H9 (cell line): Measurements from ENCODE around the gene FCGR1A. TPM values are rescaled to one million over a fixed set of nuclear protein-coding genes. Genes with fewer than 3 reads are reported as not detected.
"Not testable (repeated sequence)": the region's sequence is repeated elsewhere in the genome, so short reads cannot be mapped to it uniquely, and the experiment has no call there.

Experiments used
- DNase-seq: peaks from one replicate; pipeline ENCODE4 v3.0.0-alpha.2; 2017
- H2AFZ ChIP-seq: one replicate; pipeline ENCODE4 v1.6.1; 2013; ENCODE audit warnings: mild to moderate bottlenecking, low read length, control low read depth, moderate library complexity
- H2AK5ac ChIP-seq: 2 replicates; pipeline ENCODE4 v1.6.1; 2013; ENCODE audit warnings: low read length, control low read depth, mixed read lengths; ENCODE audit not compliant: insufficient read length
- H2BK120ac ChIP-seq: one replicate; pipeline ENCODE4 v1.6.1; 2013; ENCODE audit warnings: low read depth, mild to moderate bottlenecking, low read length, control low read depth, inconsistent platforms; ENCODE audit not compliant: poor library complexity, severe bottlenecking
- H2BK12ac ChIP-seq: 2 replicates; pipeline ENCODE4 v1.6.1; 2013; ENCODE audit warnings: low read length, control low read depth, mixed read lengths, low read depth; ENCODE audit not compliant: insufficient read length
- H2BK15ac ChIP-seq: 2 replicates; pipeline ENCODE4 v1.6.1; 2013; ENCODE audit warnings: low read depth, low read length, control low read depth
- H2BK20ac ChIP-seq: one replicate; pipeline ENCODE4 v1.6.1; 2013; ENCODE audit warnings: low read depth, mild to moderate bottlenecking, low read length, control low read depth, inconsistent platforms; ENCODE audit not compliant: poor library complexity, severe bottlenecking
- H2BK5ac ChIP-seq: 2 replicates; pipeline ENCODE4 v1.6.1; 2013; ENCODE audit warnings: low read length, control low read depth, mixed read lengths; ENCODE audit not compliant: insufficient read length
- H3K14ac ChIP-seq: 2 replicates; pipeline ENCODE4 v1.6.1; 2013; ENCODE audit warnings: low read length, control low read depth; ENCODE audit not compliant: insufficient read depth
- H3K18ac ChIP-seq: 2 replicates; pipeline ENCODE4 v1.6.1; 2013; ENCODE audit warnings: low read depth, mild to moderate bottlenecking, mixed read lengths, low read length, control low read depth; ENCODE audit not compliant: insufficient read length
- H3K23ac ChIP-seq: 2 replicates; pipeline ENCODE4 v1.6.1; 2013; ENCODE audit warnings: low read length, control low read depth, mixed read lengths, low read depth; ENCODE audit not compliant: insufficient read length
- H3K23me2 ChIP-seq: 2 replicates; pipeline ENCODE4 v1.6.1; 2013; ENCODE audit warnings: low read depth, mild to moderate bottlenecking, mixed read lengths, low read length, control low read depth; ENCODE audit not compliant: insufficient read length, poor library complexity, severe bottlenecking
- H3K27ac ChIP-seq: 2 replicates; pipeline ENCODE4 v1.5.1; 2013; ENCODE audit warnings: low read length, control low read depth, mixed read lengths, low read depth; ENCODE audit not compliant: insufficient read length
- H3K27me3 ChIP-seq: 2 replicates; pipeline ENCODE4 v1.6.1; 2013; ENCODE audit warnings: low read length, control low read depth, inconsistent platforms; ENCODE audit not compliant: insufficient read depth
- H3K4ac ChIP-seq: 2 replicates; pipeline ENCODE4 v1.6.1; 2013; ENCODE audit warnings: low read depth, mild to moderate bottlenecking, control low read depth, inconsistent platforms, low read length, moderate library complexity
- H3K4me1 ChIP-seq: 2 replicates; pipeline ENCODE4 v1.6.1; 2013; ENCODE audit warnings: low read length, control low read depth, inconsistent platforms; ENCODE audit not compliant: insufficient read depth
- H3K4me2 ChIP-seq: 2 replicates; pipeline ENCODE4 v1.6.1; 2013; ENCODE audit warnings: low read length, control low read depth, mixed read lengths; ENCODE audit not compliant: insufficient read length, insufficient read depth
- H3K56ac ChIP-seq: 2 replicates; pipeline ENCODE4 v1.6.1; 2013; ENCODE audit warnings: low read depth, mild to moderate bottlenecking, mixed read lengths, low read length, control low read depth; ENCODE audit not compliant: insufficient read length
- H3K79me1 ChIP-seq: 2 replicates; pipeline ENCODE4 v1.6.1; 2013; ENCODE audit warnings: low read depth, mild to moderate bottlenecking, moderate library complexity, low read length, control low read depth, inconsistent platforms; ENCODE audit not compliant: insufficient read depth, poor library complexity, severe bottlenecking
- H3K79me2 ChIP-seq: 2 replicates; pipeline ENCODE4 v1.6.1; 2013; ENCODE audit warnings: low read length, control low read depth, inconsistent platforms; ENCODE audit not compliant: insufficient read depth
- H3K9ac ChIP-seq: 2 replicates; pipeline ENCODE4 v1.6.1; 2013; ENCODE audit warnings: low read length, control low read depth, mixed read lengths; ENCODE audit not compliant: insufficient read length; ENCODE audit errors: extremely low read depth
- H3K9me3 ChIP-seq: one replicate; pipeline ENCODE4 v1.6.1; 2013; ENCODE audit warnings: low read depth, low read length, inconsistent platforms; ENCODE audit not compliant: control insufficient read depth
- H3T11ph ChIP-seq: one replicate; pipeline ENCODE4 v1.6.1; 2013; ENCODE audit warnings: mild to moderate bottlenecking, low read length, control low read depth, inconsistent platforms
- H4K20me1 ChIP-seq: one replicate; pipeline ENCODE4 v1.6.1; 2013; ENCODE audit not compliant: control insufficient read depth, insufficient read length, insufficient read depth
- H4K5ac ChIP-seq: 2 replicates; pipeline ENCODE4 v1.6.1; 2013; ENCODE audit warnings: low read depth, mild to moderate bottlenecking, mixed read lengths, low read length, control low read depth; ENCODE audit not compliant: insufficient read length
- H4K8ac ChIP-seq: replicated peaks from 2 replicates; pipeline ENCODE4 v1.6.1; 2013; ENCODE audit warnings: low read length, control low read depth, mixed read lengths, low read depth; ENCODE audit not compliant: insufficient read length
- H4K91ac ChIP-seq: 2 replicates; pipeline ENCODE4 v1.6.1; 2013; ENCODE audit warnings: low read depth, mild to moderate bottlenecking, moderate library complexity, mixed read lengths, low read length, control low read depth; ENCODE audit not compliant: insufficient read length
- H3K27ac Mint-ChIP-seq, 3 experiments: 2 replicates in 2 of 3; 3 replicates in 1 of 3; pipeline ENCODE4 v1.8.0; 2020 to 2021; ENCODE audit warnings: mixed read lengths in 3 of 3, mild to moderate bottlenecking in 1 of 3, moderate library complexity in 1 of 3
- H3K27me3 Mint-ChIP-seq: 2 replicates; pipeline ENCODE4 v1.8.0; 2021; ENCODE audit warnings: low read depth, mild to moderate bottlenecking, moderate library complexity, mixed read lengths
- H3K36me3 Mint-ChIP-seq, 3 experiments: 2 replicates in 2 of 3; 3 replicates in 1 of 3; pipeline ENCODE4 v1.8.0; 2020 to 2021; ENCODE audit warnings: low read depth in 3 of 3, mixed read lengths in 3 of 3; ENCODE audit not compliant: insufficient read depth in 1 of 3
- H3K4me1 Mint-ChIP-seq, 2 experiments: 2 replicates each; pipeline ENCODE4 v1.8.0; 2020; ENCODE audit warnings: mixed read lengths in 2 of 2
- H3K4me3 Mint-ChIP-seq, 2 experiments: 2 replicates in 1 of 2; 3 replicates in 1 of 2; pipeline ENCODE4 v1.8.0; 2020 to 2021; ENCODE audit warnings: mild to moderate bottlenecking in 2 of 2, mixed read lengths in 2 of 2, moderate library complexity in 1 of 2
- H3K9me3 Mint-ChIP-seq, 2 experiments: 2 replicates in 1 of 2; 3 replicates in 1 of 2; pipeline ENCODE4 v1.8.0; 2020; ENCODE audit warnings: mild to moderate bottlenecking in 2 of 2, mixed read lengths in 2 of 2, moderate library complexity in 1 of 2
- WGBS: extraction: QIAGEN DNeasy Blood & Tissue Kit; methylation state at CpG from one replicate; pipeline ENCODE4 v1.1.7; 2013; ENCODE audit warnings: missing lambda C conversion rate, low lambda C conversion rate, mixed read lengths; ENCODE audit not compliant: insufficient read length; ENCODE audit errors: extremely low coverage; 5-methylcytosine and 5-hydroxymethylcytosine counted together
- total RNA-seq: library from RNA; stranded (reverse); gene quantifications from 2 replicates; pipeline ENCODE4 v1.2.1, GENCODE V29; 2021

FCGR1A gene
- total RNA-seq, 1 experiment from 2014 or later = not detected

DNA sequence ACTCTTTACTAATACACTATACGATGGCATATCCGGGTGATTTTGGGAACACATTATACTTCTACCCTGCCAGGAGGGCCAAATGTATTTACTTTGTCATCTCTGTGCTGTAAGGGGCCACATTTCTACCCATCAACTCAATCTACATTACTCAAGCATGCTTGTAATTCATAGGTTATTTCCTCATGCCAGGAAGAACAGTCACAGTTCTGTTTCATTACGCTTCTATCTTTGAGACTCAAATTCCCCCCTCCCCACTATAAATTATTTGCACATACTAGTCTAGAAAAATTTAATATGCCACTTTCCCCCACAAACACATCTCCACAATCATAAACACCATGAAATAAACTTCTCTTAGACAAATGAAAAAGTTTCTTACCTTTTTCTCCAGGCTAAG is 19.1 kb downstream of the FCGR1A start:
- H3K4me2 ChIP-seq, H3K14ac ChIP-seq, H3K9me3 Mint-ChIP-seq, H2AFZ ChIP-seq, DNase-seq, H3K9ac ChIP-seq, H2BK5ac ChIP-seq, H3K79me2 ChIP-seq, H3K4me1 Mint-ChIP-seq, H2BK12ac ChIP-seq, H3K27me3 ChIP-seq, H3K4me1 ChIP-seq, H2BK120ac ChIP-seq, H3K56ac ChIP-seq, H3K23ac ChIP-seq, H3K18ac ChIP-seq, H3K27me3 Mint-ChIP-seq, H3K36me3 Mint-ChIP-seq, H2BK15ac ChIP-seq, H4K91ac ChIP-seq, H3K27ac ChIP-seq, H3K23me2 ChIP-seq, H4K20me1 ChIP-seq, H3K27ac Mint-ChIP-seq, H2AK5ac ChIP-seq, H2BK20ac ChIP-seq, H3K4me3 Mint-ChIP-seq, H4K8ac ChIP-seq, H3T11ph ChIP-seq, H3K4ac ChIP-seq, H3K79me1 ChIP-seq, H3K9me3 ChIP-seq, H4K5ac ChIP-seq: not testable (repeated sequence)
- WGBS = no CpG with 5 or more reads among the region's 3 CpGs

GRCh38 chr1:149804417-149805080 is 22.1 kb downstream of the FCGR1A start:
- H3T11ph ChIP-seq, H4K20me1 ChIP-seq, H3K4me3 Mint-ChIP-seq, H3K4ac ChIP-seq, H2BK20ac ChIP-seq, H3K79me2 ChIP-seq, H3K9ac ChIP-seq, H2BK12ac ChIP-seq, H3K9me3 ChIP-seq, H2BK15ac ChIP-seq, H3K4me1 ChIP-seq, H3K56ac ChIP-seq, H3K4me2 ChIP-seq, H3K18ac ChIP-seq, H2BK120ac ChIP-seq, H3K4me1 Mint-ChIP-seq, H4K8ac ChIP-seq, H3K23ac ChIP-seq, DNase-seq, H2AFZ ChIP-seq, H3K27ac ChIP-seq, H4K91ac ChIP-seq, H2BK5ac ChIP-seq, H4K5ac ChIP-seq, H3K23me2 ChIP-seq, H3K27me3 Mint-ChIP-seq, H3K27me3 ChIP-seq, H3K36me3 Mint-ChIP-seq, H3K27ac Mint-ChIP-seq, H2AK5ac ChIP-seq, H3K79me1 ChIP-seq, H3K9me3 Mint-ChIP-seq, H3K14ac ChIP-seq: not testable (repeated sequence)
- WGBS = no CpG with 5 or more reads among the region's 4 CpGs
